Measurements from ENCODE around the gene SNUPN.

SNUPN gene

GRCh38 chr15:75654201-75654907, 28.8 kb upstream of the SNUPN start:
- no peak for DNase-seq (ENCODE audit: low spot score)

- DNase-seq (ENCODE audit: low spot score), result no peak
These were observed 27.9 kb upstream of the SNUPN start for GRCh38 chr15:75653347-75653913.

GRCh38 chr15:75651810-75652543, 26.5 kb upstream of the SNUPN start:
- no peak for DNase-seq (ENCODE audit: low spot score)

DNA sequence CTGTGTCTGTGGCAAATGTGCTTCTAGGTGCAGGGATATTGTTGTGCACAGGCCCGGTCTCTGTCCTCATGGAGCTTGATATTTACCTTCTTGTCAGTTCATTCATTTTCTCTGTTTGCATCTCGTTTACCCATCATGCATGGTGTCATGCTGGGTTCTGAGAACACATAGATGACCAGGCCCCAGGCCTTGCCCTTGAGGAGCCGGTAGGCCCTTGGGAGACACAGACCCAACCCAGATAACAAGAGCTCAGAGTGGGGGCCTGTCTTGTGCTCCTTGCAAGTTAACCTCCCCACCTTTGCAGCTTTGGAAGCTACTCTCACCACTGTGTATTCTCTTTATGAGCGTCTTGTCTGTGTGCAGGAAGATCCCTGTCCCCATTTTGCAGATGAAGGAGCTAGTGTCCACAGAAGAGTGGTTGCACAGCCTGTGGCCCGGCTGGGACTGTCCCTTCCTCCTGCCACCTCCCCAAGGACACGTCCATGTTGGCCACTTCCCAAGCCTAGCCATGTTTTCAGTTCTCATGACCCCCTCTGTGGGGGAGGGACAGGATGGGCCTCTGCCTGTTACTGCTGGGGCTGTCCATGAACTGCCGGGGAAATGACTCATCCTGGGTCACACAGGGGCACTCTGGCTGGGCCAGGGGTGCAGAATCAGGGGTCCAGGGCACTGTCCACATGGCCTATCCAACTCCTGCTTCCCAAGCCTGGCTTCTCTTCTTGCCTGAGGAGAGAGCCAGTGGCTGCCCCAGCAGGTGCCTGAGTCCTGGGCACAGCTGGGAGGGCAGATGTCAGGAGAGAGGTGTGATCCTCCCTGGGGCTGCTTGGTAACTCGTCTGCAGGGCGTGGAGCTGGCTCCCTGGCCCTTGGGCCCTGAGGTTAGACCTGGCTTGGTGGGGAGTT, 25.6 kb upstream of the SNUPN start:
- DNase-seq (ENCODE audit: low spot score), result no peak

DNA sequence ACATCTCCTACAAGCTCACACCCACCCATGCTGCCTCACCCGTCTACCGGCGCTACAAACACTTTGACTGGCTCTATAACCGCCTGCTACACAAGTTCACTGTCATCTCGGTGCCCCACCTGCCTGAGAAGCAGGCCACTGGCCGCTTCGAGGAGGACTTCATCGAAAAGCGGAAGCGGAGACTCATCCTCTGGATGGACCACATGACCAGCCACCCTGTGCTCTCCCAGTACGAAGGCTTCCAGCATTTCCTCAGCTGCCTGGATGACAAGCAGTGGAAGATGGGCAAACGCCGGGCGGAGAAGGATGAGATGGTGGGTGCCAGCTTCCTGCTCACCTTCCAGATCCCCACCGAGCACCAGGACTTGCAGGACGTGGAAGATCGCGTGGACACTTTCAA, 24.3 kb upstream of the SNUPN start:
- no peak for DNase-seq (ENCODE audit: low spot score)

- DNase-seq (ENCODE audit: low spot score), result no peak
These were observed 23.7 kb upstream of the SNUPN start for GRCh38 chr15:75649045-75649761.

DNA sequence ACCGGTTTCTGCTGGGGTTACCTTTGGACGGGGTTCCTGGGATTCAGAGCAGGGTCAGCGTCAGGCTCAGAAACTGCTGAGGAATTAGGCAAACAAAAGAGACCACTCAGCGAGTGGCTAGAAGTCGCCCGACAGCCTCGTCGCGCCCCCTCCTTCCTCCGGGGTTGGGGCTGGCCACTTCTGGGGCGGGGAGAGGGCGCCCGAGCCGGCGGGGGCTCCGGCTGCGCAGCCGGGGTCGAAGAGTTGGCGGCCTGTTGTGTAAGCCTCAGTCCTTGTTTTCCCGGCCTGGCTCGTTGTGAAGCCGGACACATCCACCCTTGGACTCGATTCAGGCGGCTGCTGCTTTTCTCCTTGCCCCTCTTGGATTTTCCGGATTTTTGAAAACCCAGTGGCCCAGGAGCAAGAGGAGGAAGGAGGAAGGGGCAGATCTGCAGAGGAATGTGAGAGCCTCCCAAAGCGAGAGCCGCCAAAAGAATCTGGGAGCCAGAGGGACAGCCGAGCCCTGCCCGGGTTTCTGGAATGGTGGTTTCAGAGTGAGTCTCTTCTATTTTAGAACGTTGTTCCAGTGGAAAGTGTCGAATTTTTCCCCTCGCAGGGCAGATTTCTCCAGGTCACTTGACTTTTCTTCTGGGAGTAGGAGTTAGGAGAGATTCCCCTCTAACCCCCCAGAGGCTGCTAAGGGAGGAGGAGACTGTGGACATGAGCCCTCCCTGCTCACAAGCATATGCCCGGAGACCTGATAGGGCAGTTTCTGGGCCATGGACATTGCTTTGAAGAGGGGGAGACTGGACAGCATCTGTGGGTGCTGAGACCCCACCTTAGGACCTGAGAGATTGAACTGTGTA, 22.9 kb upstream of the SNUPN start:
- no peak for DNase-seq (ENCODE audit: low spot score)

DNA sequence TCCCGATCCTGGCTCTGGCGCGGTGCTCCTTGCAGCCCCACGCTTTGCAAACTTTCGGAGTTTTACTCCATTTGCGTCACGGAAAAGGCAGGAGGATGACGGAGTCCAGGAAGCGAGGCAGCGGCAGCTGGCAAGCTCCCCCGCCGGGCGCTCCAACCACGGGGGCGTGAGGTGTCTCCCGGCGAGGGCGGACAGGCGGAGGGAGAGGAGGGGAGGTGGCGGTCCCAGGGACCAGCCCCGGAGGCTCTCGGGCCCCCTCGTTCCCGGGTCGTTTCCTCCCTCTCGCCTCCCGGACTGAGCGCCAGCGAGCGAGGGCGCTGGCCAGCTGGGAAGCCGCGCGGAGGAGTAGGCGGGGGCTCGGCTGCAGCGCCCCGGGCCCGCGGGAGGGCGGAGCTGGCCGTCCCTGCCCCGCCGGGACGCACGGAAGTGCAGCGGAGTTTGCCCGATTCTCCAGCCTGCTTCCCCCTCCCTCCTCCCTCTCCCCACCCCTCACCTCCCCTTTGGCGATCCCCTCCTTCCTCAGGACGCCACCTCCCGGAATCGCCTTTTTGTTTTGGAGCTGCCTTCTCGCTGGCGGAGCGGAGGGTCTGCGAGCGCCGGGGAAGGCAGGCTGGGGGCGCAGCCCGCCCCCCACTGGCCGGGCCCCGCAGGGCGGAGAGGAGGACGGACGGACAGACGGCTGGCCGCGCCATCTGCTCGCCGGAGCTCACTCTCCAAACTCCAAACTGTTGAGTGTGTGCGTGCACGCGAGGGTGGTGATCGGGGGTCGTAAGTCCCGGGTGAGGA, 22.0 kb upstream of the SNUPN start, which contains the start of gene SNX33:
Gene SNX33 (plus strand): TSS at position 543 of the 786 bp plus-strand sequence. CDS start 1,191 bp downstream, outside the sequence.
- peak; percentile 24 for DNase-seq (ENCODE audit: low spot score)

DNA sequence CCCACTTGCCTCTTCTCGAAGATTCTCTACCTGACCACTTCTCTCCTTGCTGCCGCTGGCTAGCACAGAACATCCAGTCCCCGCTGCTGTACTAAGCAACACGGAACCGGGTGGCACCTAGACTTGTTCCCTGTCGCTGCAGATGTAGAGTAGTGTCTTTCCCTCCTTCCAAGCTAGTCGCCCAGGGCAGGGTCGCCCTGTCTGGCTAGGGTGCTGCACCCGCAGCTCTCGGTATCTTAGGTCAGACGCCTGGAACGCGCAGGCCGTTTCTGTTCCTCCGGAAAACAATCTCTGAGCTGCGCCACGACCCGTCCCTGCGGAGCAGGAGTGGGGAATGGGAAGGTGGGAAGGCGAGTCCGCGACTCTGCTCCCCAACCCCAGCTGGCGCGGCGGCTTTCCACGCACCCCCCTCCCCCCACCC, 21.4 kb upstream of the SNUPN start:
- DNase-seq (ENCODE audit: low spot score), result no peak

- DNase-seq (ENCODE audit: low spot score), result no peak
These were observed 20.8 kb upstream of the SNUPN start for GRCh38 chr15:75646112-75646943.

DNA sequence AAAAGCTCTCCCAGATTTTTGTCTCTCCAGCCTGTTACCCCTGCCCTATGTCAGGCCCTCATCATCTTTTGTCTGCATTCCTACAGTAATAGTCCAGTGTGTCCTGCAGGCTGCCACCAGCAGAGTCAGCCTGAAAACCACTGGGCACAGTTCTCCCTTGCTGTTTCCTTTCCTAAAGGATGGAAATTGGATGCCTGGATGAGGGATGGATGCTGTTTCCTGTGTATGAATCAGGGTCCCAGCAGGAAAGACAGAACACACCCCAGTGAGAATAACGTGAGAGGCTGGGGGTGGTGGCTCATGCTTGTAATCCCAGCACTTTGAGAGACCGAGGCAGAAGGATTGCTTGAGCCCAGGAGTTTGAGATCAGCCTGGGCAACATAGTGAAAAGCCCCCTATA, 18.9 kb upstream of the SNUPN start:
- DNase-seq (ENCODE audit: low spot score), result no peak

DNA sequence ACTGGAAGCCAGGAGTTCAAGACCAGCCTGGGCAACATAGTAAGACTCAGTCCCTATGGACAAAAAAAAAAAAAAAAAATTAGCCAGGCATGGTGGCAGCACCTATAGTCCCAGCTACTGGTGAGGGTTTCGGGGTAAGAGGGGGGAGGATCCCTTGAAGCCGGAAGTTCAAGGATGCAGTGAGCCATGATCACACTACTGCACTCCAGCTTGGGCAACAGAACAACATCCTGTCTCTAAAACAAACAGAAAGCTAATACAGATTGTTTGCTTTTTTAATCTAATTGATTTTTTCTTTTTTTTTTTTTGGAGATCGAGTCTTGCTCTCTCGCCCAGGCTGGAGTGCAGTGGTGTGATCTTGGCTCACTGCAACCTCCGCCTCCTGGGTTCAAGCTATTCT, 16.1 kb upstream of the SNUPN start:
- DNase-seq (ENCODE audit: low spot score), result no peak

DNA sequence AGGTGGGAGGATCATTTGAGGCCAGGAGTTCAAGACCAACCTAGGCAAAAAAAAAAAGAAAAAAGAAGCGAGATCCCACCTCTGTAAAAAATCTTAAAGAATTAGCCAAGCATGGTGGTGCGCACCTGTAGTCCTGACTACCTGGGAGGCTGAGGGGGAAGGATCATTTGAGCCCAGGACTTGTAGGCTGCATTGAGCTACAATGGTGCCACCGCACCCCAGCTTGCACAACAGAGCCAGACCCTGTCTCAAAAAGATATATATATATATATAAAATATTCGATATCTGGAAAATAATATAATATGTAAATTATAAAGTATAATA, 15.6 kb upstream of the SNUPN start:
- DNase-seq (ENCODE audit: low spot score), result no peak

- peak; percentile 69 for DNase-seq (ENCODE audit: low spot score)
These were observed 15.1 kb upstream of the SNUPN start for GRCh38 chr15:75640483-75641178.

DNA sequence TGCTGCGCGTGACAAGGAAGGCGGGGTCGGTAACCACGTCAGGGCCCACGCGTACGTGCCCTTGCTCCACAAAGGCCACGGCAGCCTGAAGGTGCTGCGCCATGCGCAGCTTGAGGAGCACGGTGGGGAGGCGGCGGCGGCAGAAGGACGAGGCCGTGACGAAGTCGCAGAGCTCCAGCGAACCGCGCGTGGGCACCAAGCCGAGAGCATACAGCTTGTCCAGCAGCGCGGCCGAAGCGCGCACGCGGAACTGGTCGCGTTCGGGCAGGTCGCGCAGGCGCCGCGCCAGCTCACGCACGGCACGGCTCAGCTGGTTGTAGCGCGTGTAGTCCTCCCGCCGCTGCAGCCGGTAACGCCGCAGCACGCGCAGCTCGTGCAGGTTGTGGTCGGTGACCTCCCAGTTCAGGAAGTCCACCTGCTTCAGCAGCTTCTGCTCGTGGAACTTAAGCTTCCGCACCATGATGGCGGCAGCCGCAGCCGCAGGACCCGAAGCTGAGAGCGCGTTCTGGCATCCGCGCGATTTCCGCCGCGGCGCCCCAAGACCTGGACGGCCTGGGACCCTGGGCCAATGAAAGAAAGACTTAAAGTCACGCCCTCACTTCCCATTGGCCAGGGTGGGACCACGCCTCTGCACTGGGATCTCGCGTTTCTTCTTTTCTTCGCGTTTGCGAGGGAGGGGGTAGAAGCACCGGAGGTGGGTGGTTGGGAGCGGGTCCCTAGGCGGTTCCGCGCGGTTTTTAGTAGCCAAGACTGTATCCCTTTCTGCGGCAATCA, 14.4 kb upstream of the SNUPN start, which contains the start of gene IMP3:
Gene IMP3 (minus strand): TSS at position 516 of the 774 bp plus-strand sequence. CDS start 56 bp downstream, at position 460.
- peak; percentile 94 for DNase-seq (ENCODE audit: low spot score)

- no peak for DNase-seq (ENCODE audit: low spot score)
These were observed 13.7 kb upstream of the SNUPN start for GRCh38 chr15:75639191-75639708.

Data from CD4-positive, alpha-beta T cell treated with Interleukin-6 at 100 ng/mL for 8 hours (primary cell).